SHP77 (cell line): ENCODE results near the gene DNAJC28.
"Not testable (repeated sequence)": the region's sequence is repeated elsewhere in the genome, so short reads cannot be mapped to it uniquely, and the experiment has no call there.

Experiments used
- DNase-seq, 2 experiments: peaks; one replicate each; lab custom pipeline; 2025; lab: John Stamatoyannopoulos, UW

The DNAJC28 gene

GRCh38 chr21:33491373-33492102 is at the start of gene DNAJC28:
DNAJC28 (minus strand) TSS chr21:33491716; CDS start chr21:33489393, 2,323 bp downstream.
- peak; percentile 90 to 92 for DNase-seq

GRCh38 chr21:33541105-33541711 is 49.7 kb upstream of the DNAJC28 start:
- DNase-seq, result peak in 1 of 2 experiments; percentile 25

- no peak for DNase-seq
Observed at GRCh38 chr21:33540711-33541104, 49.2 kb upstream of the DNAJC28 start.

GRCh38 chr21:33539616-33540015 is 48.1 kb upstream of the DNAJC28 start:
- no peak for DNase-seq

GRCh38 chr21:33537212-33537611 is 45.7 kb upstream of the DNAJC28 start:
- no peak for DNase-seq

- no peak for DNase-seq
Observed at GRCh38 chr21:33531007-33531406, 39.5 kb upstream of the DNAJC28 start.

GRCh38 chr21:33522953-33523349 is 31.4 kb upstream of the DNAJC28 start:
- DNase-seq, result no peak

- no peak for DNase-seq
Observed at GRCh38 chr21:33522297-33522952, 30.9 kb upstream of the DNAJC28 start.

- DNase-seq, result no peak
Observed at GRCh38 chr21:33518899-33519298, 27.4 kb upstream of the DNAJC28 start.

- no peak for DNase-seq
Observed at GRCh38 chr21:33514229-33514628, 22.7 kb upstream of the DNAJC28 start.

- DNase-seq, result no peak
Observed at GRCh38 chr21:33512481-33512880, 21.0 kb upstream of the DNAJC28 start.

GRCh38 chr21:33511639-33512038 is 20.1 kb upstream of the DNAJC28 start:
- DNase-seq, result no peak

- DNase-seq, result no peak
Observed at GRCh38 chr21:33510826-33511225, 19.3 kb upstream of the DNAJC28 start.

- not testable (repeated sequence) for DNase-seq
Observed at GRCh38 chr21:33507003-33507402, 15.5 kb upstream of the DNAJC28 start.

GRCh38 chr21:33505833-33506232 is 14.3 kb upstream of the DNAJC28 start:
- DNase-seq, result no peak

GRCh38 chr21:33496345-33496744 is 4.8 kb upstream of the DNAJC28 start:
- no peak for DNase-seq

- no peak for DNase-seq
Observed at GRCh38 chr21:33495743-33496142, 4.2 kb upstream of the DNAJC28 start.

GRCh38 chr21:33493756-33494155 is 2.2 kb upstream of the DNAJC28 start:
- DNase-seq, result no peak

GRCh38 chr21:33492571-33492970 is 1.1 kb upstream of the DNAJC28 start:
- DNase-seq, result no peak

- no peak for DNase-seq
Observed at GRCh38 chr21:33490991-33491372, 534 bp downstream of the DNAJC28 start.

GRCh38 chr21:33488936-33489335 is 2.6 kb downstream of the DNAJC28 start:
- DNase-seq, result no peak

- DNase-seq, result no peak
Observed at GRCh38 chr21:33487996-33488395, 3.5 kb downstream of the DNAJC28 start.

GRCh38 chr21:33481314-33481943 is 10.1 kb downstream of the DNAJC28 start:
- no peak for DNase-seq
